Activated CD4-positive, alpha-beta T cell treated with anti-CD3 and anti-CD28 coated beads for 1 hour (primary cell): ENCODE measurements around the gene BMPR1B.
"Not testable (repeated sequence)": the region's sequence is repeated elsewhere in the genome, so short reads cannot be mapped to it uniquely, and the experiment has no call there.

Experiments used
- DNase-seq: peaks from one replicate; pipeline ENCODE4 v3.0.0-alpha.2; 2020

The BMPR1B gene

DNA sequence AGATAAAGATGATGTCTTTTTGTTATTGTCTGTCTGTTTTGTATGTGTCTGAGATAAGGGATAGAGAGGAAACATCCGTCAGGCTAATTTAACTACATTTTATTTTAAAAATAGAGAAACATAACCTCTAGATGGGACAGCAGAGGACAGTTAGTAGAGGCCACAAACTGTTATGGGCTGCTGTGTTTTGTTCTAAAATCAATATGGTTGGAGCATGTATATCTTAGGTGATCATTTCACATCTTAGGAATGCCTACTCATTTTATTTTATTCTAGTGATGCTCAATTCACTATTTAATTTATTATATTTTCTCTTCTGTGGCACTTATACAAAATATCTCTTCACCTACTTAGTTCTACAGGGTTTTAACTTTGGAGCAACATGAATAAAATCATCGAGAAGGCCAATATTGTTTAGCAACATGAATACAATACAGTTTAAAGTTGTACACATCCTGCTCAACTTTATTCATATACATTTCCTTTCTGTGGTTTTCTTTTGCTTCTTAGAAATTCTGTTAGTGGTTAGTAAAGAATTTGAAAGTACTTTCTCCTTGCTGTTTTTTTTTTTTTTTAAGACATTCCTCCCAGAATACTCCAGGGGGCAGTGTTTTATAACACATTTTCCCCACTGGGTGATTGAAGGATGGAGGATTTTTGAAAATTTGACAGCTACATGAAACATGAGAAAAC lies 398.1 kb downstream of the BMPR1B start:
- DNase-seq: no peak

DNA sequence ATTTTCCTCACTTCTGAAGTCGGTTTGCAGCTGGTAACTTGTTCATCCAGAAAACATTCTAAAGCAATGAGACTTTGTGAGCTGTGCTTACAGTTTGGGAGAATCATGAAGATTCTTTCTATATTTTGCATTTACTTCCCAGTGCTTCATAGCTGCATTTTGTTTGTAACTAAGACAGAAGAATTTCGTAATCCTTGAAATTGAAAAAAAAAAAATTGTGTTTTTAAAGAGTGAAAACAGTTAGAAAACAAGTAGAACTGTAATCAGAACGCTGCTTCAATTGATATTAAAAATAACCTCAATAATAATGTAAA lies 398.7 kb downstream of the BMPR1B start:
- no peak for DNase-seq

DNA sequence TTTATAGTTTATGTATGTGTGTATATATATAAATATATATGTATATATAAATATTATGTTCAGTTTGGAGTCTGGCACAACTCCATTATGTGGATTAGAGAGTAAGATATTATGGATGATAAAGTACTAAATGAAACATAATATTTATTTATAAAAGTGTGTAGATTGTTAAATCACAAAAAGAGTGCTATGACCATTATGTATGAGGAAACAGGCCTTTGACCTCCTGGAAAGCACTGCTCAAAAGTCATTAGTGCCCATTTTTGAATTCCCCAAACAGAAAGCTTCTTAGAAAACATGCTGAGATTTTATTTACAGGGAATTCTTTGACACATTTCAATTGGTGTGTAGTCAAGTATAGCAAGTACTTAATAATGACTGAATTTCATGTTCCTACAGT lies 399.8 kb downstream of the BMPR1B start:
- DNase-seq: no peak

DNA sequence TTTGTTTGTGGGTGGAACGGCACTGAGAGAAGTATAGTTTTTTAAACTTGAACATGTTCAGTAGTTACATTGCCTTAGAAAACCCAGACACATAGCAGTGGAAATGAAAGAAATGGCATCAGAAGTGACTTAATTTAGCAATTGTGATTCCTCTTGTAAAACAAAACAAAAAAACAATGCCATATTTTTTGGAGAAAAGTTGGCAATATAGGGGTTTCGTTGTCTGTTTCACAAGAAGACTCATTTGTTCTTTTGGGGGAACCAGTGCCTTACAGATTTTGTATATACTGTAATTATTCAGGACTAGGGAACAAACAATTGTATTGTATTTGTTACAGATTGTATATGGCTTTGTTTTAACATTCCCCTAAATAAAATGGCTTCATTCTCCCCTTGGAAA lies 400.3 kb downstream of the BMPR1B start:
- DNase-seq: no peak

- DNase-seq: no peak
Measured at GRCh38 chr4:95158626-95159025, 400.9 kb downstream of the BMPR1B start.

- no peak for DNase-seq
Measured at GRCh38 chr4:95159384-95159783, 401.6 kb downstream of the BMPR1B start.

- DNase-seq: no peak
Measured at GRCh38 chr4:95161781-95162469, 404.2 kb downstream of the BMPR1B start.

DNA sequence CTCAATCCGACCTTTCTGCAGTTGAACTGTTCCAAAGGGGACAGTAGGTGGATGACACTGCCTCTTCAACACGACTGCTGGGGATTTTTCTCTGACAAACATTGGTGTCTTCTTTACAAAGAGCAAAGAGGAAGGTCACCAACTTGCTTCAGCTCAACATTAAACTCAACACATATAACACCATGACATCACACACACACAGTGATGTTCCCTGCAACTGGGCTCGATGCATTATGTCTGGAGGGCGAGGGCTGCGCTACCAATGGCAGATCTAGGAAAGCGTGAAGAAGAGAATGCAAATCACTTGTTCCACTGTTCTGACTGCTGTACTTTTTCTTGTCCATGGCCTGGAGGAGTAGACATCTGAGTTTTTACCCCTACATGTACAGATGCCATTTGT lies 405.1 kb downstream of the BMPR1B start:
- DNase-seq: no peak

GRCh38 chr4:95165926-95166524 lies 408.3 kb downstream of the BMPR1B start:
- no peak for DNase-seq

GRCh38 chr4:95167805-95168204 lies 410.1 kb downstream of the BMPR1B start:
- DNase-seq: no peak

- no peak for DNase-seq
Measured at GRCh38 chr4:95170176-95170575, 412.4 kb downstream of the BMPR1B start.

DNA sequence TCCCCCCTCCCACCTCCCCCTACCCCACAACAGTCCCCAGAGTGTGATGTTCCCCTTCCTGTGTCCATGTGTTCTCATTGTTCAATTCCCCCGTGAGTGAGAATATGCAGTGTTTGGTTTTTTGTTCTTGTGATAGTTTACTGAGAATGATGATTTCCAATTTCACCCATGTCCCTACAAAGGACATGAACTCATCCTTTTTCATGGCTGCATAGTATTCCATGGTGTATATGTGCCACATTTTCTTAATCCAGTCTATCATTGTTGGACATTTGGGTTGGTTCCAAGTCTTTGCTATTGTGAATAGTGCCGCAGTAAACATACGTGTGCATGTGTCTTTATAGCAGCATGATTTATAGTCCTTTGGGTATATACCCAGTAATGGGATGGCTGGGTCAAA lies 413.6 kb downstream of the BMPR1B start:
- not testable (repeated sequence) for DNase-seq

GRCh38 chr4:95178938-95179337 lies 421.2 kb downstream of the BMPR1B start:
- DNase-seq: no peak

DNA sequence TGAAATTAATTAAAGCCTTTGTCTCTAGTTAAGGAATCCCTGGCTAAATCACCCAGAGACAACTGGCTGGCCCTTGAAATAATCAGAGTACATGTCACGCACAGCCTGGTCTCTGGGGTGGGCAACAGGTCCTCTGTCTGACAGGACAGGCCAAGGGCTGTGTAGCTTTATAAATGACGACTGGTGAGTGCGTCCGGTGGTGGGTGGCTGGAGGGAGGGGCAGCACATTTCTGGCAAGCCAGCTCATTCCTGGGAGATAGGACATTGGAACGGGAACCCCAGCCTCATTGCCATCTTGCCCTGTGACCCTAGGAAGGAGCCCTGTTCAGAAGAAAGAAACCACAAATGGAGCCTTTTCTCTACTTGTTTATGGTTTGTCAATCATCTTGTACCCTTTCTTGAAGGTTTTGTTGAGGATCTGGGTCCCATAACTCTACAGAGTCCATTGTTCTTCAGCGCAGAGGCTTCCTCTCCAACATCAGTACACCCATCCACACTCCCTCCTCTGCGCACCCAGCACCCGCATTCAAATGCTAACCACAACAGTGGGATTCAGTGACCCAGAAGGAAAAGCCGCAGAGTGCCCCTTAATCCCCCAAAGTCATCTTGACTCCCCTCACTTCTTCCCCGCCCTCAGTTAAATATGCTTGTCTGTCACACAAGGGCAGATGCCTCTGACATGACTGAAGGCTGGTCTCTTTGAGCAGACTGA lies 422.9 kb downstream of the BMPR1B start:
- DNase-seq: no peak

DNA sequence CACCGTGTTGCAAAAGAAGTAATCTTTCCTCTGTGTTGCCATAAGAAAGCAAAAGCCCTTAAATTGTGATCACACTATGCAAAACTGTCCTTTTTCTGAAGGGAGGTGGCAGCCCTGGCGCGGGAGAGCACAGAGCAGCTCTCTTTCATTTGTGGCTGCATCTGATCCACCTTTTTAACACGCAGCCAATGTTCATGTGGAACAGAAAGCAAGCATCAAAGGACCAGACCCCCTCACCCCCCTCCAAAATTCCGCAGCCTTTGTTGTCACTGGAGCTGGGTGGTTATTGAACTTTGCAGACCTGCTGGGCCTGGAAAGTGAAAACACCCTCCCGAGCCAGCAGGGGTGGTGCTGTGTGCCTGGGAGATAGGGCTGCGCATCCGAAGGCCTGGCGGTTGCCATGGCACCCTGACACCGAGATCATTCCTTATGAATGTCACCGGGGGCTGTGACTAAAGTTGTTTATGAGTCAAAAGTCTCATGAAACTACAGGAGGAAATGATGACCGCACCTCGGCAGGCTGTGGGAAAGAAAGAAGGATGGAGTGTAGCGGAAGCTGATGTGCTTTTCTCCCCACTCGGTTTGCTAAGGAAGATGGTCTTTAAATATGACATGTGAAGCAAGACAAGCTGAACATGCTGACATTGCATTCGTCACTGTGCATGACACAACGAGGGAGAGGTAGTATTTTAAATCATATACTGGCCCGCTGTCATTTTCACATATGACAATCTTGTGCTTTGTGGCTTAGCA lies 423.7 kb downstream of the BMPR1B start:
- no peak for DNase-seq

DNA sequence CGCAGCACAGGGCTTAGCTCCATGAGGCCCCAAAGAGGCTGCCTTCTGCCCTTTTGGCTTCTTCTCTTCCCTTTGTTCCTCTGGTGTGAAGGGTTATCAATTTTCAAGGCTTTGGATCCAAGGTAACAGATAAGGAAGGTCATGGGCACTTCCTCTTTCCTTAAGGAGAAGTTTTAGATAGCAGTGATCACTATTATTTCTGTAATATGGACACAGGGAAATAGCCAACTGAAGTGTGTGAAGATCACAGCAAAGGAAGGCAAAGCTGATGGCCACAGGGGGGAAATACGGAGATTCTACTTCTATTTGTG lies 424.2 kb downstream of the BMPR1B start:
- DNase-seq: no peak

- DNase-seq: no peak
Measured at GRCh38 chr4:95183656-95184408, 426.1 kb downstream of the BMPR1B start.

- DNase-seq: no peak
Measured at GRCh38 chr4:95186666-95187065, 428.9 kb downstream of the BMPR1B start.

GRCh38 chr4:95188701-95189370 lies 431.1 kb downstream of the BMPR1B start:
- DNase-seq: no peak

GRCh38 chr4:95190751-95191436 lies 433.1 kb downstream of the BMPR1B start:
- no peak for DNase-seq

DNA sequence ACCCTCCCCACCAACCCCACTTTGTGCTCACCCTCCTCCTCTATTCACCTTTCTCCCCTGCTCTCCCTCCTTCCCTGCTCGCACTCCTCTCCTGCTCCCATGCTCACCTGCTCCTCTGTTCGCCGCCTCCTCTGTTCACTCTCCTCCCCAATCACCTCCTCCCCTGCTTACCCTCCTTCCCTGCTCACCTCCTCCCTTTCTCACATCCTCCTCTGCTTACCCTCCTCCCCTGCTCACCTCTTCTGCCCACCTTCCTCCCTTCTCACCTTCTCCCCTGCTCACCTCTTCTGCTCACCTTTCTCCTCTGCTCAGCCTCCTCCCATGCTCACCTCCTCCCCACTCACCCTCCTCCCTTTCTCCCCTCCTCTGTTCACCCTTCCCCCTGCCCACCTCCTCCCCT lies 433.8 kb downstream of the BMPR1B start:
- no peak for DNase-seq
